ENCODE results near the gene SCTR.

SCTR gene

DNA sequence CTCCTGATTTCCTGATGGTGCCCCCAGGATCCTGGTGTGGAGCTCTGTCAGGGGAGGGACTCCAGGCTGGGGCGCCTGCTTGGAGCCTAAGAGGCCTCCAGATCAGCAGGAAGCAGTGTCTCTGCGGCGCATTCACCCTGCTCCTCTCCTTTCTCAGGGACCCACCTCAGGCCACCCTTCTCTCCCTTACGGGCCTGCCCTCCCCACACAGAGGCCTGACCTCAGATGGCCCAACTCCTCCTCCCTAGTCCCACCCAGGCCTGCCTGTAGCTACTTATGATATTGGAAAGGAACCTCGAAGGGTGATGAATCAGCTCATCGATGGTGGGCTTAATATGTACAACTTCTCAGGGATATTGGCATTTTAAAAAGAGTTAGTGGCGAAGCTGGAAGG, 82.1 kb downstream of the SCTR start:
- Histone ChIP-seq H4K5ac (ENCODE audit: low read length) (no peak overlapping the region), H3K27me3 (ENCODE audit: insufficient read depth, low read length, poor library complexity) (no peaks in the 10 kb centered on the region), H3K56ac (ENCODE audit: low read length) (no peak overlapping the region), H3K4me3 (ENCODE audit: low read length) (no peak overlapping the region), H3K79me1 (ENCODE audit: low read length) (no peaks in the 10 kb centered on the region), H3K4me2 (ENCODE audit: low read length) (no peak overlapping the region), H3K23ac (ENCODE audit: low read length) (no peak overlapping the region), H3K9ac (ENCODE audit: low read length) (no peak overlapping the region), H3K4me1 (ENCODE audit: control insufficient read depth, low read depth, low read length) (no peaks in the 10 kb centered on the region), H2BK120ac (ENCODE audit: low read depth, low read length) (no peak overlapping the region), H2AK5ac (ENCODE audit: low read length) (no peak overlapping the region), H3K36me3 (ENCODE audit: control insufficient read depth, insufficient read depth, low read length) (no peaks in the 10 kb centered on the region), H2BK15ac (replicated peaks; ENCODE audit: low read depth) (no peak overlapping the region), H3K4ac (ENCODE audit: low read depth, low read length) (no peak overlapping the region), H4K8ac (ENCODE audit: low read depth, low read length) (no peak overlapping the region), H3K27ac (ENCODE audit: low read depth, low read length) (no peak overlapping the region), H3K79me2 (ENCODE audit: control insufficient read depth, insufficient read depth, low read length) (no peaks in the 10 kb centered on the region), H3K18ac (ENCODE audit: low read length) (no peak overlapping the region), H2BK5ac (ENCODE audit: low read length) (no peak overlapping the region)
- no CpG with 5 or more reads among the region's 7 CpGs for WGBS (ENCODE audit: extremely low coverage, insufficient coverage, low lambda C conversion rate)
- DNase-seq = no peak

GRCh38 chr2:119441376-119442225, 82.7 kb downstream of the SCTR start:
- no peaks in the 10 kb centered on the region for H3K36me3 ChIP-seq (ENCODE audit: control insufficient read depth, insufficient read depth, low read length)
- H3K27me3 ChIP-seq (ENCODE audit: insufficient read depth, low read length, poor library complexity) = no peaks in the 10 kb centered on the region
- no peaks in the 10 kb centered on the region for H3K79me1 ChIP-seq (ENCODE audit: low read length)
- no peak overlapping the region for H3K23ac ChIP-seq (ENCODE audit: low read length)
- H4K5ac ChIP-seq (ENCODE audit: low read length) = no peak overlapping the region
- no peak overlapping the region for H3K4ac ChIP-seq (ENCODE audit: low read depth, low read length)
- H2AK5ac ChIP-seq (ENCODE audit: low read length) = no peak overlapping the region
- no peak overlapping the region for H3K9ac ChIP-seq (ENCODE audit: low read length)
- no peak overlapping the region for H2BK15ac ChIP-seq (replicated peaks; ENCODE audit: low read depth)
- H3K79me2 ChIP-seq (ENCODE audit: control insufficient read depth, insufficient read depth, low read length) = no peaks in the 10 kb centered on the region
- no CpG with 5 or more reads among the region's 8 CpGs for WGBS (ENCODE audit: extremely low coverage, insufficient coverage, low lambda C conversion rate)
- no peak overlapping the region for H2BK120ac ChIP-seq (ENCODE audit: low read depth, low read length)
- H3K4me1 ChIP-seq (ENCODE audit: control insufficient read depth, low read depth, low read length) = no peaks in the 10 kb centered on the region
- H3K27ac ChIP-seq (ENCODE audit: low read depth, low read length) = no peak overlapping the region
- H3K18ac ChIP-seq (ENCODE audit: low read length) = no peak overlapping the region
- H2BK5ac ChIP-seq (ENCODE audit: low read length) = no peak overlapping the region
- H4K8ac ChIP-seq (ENCODE audit: low read depth, low read length) = no peak overlapping the region
- DNase-seq = no peak
- H3K4me3 ChIP-seq (ENCODE audit: low read length) = no peak overlapping the region
- no peak overlapping the region for H3K4me2 ChIP-seq (ENCODE audit: low read length)
- H3K56ac ChIP-seq (ENCODE audit: low read length) = no peak overlapping the region

DNA sequence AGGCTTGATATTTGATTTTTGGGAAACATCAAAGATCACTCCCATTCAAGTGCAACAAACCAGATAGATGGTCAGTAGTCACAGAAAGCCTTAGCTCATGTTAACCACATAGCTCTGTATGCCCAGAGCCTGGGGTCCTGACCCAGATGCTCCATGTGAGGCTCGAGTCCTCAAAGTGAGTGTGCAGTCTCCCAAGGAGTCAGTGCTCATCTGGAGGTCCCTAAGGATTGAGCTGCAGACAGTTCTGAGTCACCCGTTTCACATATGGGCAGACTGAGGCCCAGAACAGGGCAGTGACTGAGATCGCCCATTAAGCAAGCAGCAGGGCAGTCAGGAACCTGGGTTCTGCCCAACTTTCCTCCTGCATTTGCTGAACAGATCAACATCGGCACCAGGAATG, 83.4 kb downstream of the SCTR start:
- Histone ChIP-seq H2BK120ac (ENCODE audit: low read depth, low read length) (no peak overlapping the region), H3K27me3 (ENCODE audit: insufficient read depth, low read length, poor library complexity) (no peaks in the 10 kb centered on the region), H3K23ac (ENCODE audit: low read length) (no peak overlapping the region), H3K4me2 (ENCODE audit: low read length) (no peak overlapping the region), H3K4me1 (ENCODE audit: control insufficient read depth, low read depth, low read length) (no peaks in the 10 kb centered on the region), H4K5ac (ENCODE audit: low read length) (no peak overlapping the region), H3K4me3 (ENCODE audit: low read length) (no peak overlapping the region), H3K4ac (ENCODE audit: low read depth, low read length) (no peak overlapping the region), H3K56ac (ENCODE audit: low read length) (no peak overlapping the region), H3K9ac (ENCODE audit: low read length) (no peak overlapping the region), H2BK15ac (replicated peaks; ENCODE audit: low read depth) (no peak overlapping the region), H3K79me2 (ENCODE audit: control insufficient read depth, insufficient read depth, low read length) (no peaks in the 10 kb centered on the region), H3K36me3 (ENCODE audit: control insufficient read depth, insufficient read depth, low read length) (no peaks in the 10 kb centered on the region), H4K8ac (ENCODE audit: low read depth, low read length) (no peak overlapping the region), H3K79me1 (ENCODE audit: low read length) (no peaks in the 10 kb centered on the region), H2AK5ac (ENCODE audit: low read length) (no peak overlapping the region), H2BK5ac (ENCODE audit: low read length) (no peak overlapping the region), H3K27ac (ENCODE audit: low read depth, low read length) (no peak overlapping the region), H3K18ac (ENCODE audit: low read length) (no peak overlapping the region)
- DNase-seq = no peak
- WGBS (ENCODE audit: extremely low coverage, insufficient coverage, low lambda C conversion rate) = no CpG with 5 or more reads among the region's 4 CpGs

GRCh38 chr2:119440501-119440870, 83.8 kb downstream of the SCTR start:
- Histone ChIP-seq H3K79me1 (ENCODE audit: low read length) (no peaks in the 10 kb centered on the region), H3K4me1 (ENCODE audit: control insufficient read depth, low read depth, low read length) (no peaks in the 10 kb centered on the region), H3K27me3 (ENCODE audit: insufficient read depth, low read length, poor library complexity) (no peaks in the 10 kb centered on the region), H3K4me3 (ENCODE audit: low read length) (no peak overlapping the region), H3K23ac (ENCODE audit: low read length) (no peak overlapping the region), H4K5ac (ENCODE audit: low read length) (no peak overlapping the region), H2AK5ac (ENCODE audit: low read length) (no peak overlapping the region), H3K18ac (ENCODE audit: low read length) (no peak overlapping the region), H3K9ac (ENCODE audit: low read length) (no peak overlapping the region), H3K4ac (ENCODE audit: low read depth, low read length) (no peak overlapping the region), H3K27ac (ENCODE audit: low read depth, low read length) (no peak overlapping the region), H2BK5ac (ENCODE audit: low read length) (no peak overlapping the region), H2BK120ac (ENCODE audit: low read depth, low read length) (no peak overlapping the region), H4K8ac (ENCODE audit: low read depth, low read length) (no peak overlapping the region), H3K4me2 (ENCODE audit: low read length) (no peak overlapping the region), H3K56ac (ENCODE audit: low read length) (no peak overlapping the region), H2BK15ac (replicated peaks; ENCODE audit: low read depth) (no peak overlapping the region), H3K36me3 (ENCODE audit: control insufficient read depth, insufficient read depth, low read length) (no peaks in the 10 kb centered on the region), H3K79me2 (ENCODE audit: control insufficient read depth, insufficient read depth, low read length) (no peaks in the 10 kb centered on the region)
- no peak for DNase-seq
- no CpG with 5 or more reads among the region's 1 CpG for WGBS (ENCODE audit: extremely low coverage, insufficient coverage, low lambda C conversion rate)

GRCh38 chr2:119439574-119440500, 84.4 kb downstream of the SCTR start:
- no CpG with 5 or more reads among the region's 15 CpGs for WGBS (ENCODE audit: extremely low coverage, insufficient coverage, low lambda C conversion rate)
- H2BK5ac ChIP-seq (ENCODE audit: low read length) = no peak overlapping the region

More at GRCh38 chr2:119439574-119440500, 84.4 kb downstream of the SCTR start:
- Histone ChIP-seq H2BK120ac (ENCODE audit: low read depth, low read length) (no peak overlapping the region), H4K8ac (ENCODE audit: low read depth, low read length) (no peak overlapping the region), H3K23ac (ENCODE audit: low read length) (no peak overlapping the region), H3K18ac (ENCODE audit: low read length) (no peak overlapping the region), H3K4me2 (ENCODE audit: low read length) (no peak overlapping the region), H3K4ac (ENCODE audit: low read depth, low read length) (no peak overlapping the region), H3K4me1 (ENCODE audit: control insufficient read depth, low read depth, low read length) (no peaks in the 10 kb centered on the region), H3K27me3 (ENCODE audit: insufficient read depth, low read length, poor library complexity) (no peaks in the 10 kb centered on the region), H3K4me3 (ENCODE audit: low read length) (no peak overlapping the region), H3K79me1 (ENCODE audit: low read length) (peaks cover 1% of the 10 kb centered on the region), H3K9ac (ENCODE audit: low read length) (no peak overlapping the region), H3K56ac (ENCODE audit: low read length) (no peak overlapping the region), H3K36me3 (ENCODE audit: control insufficient read depth, insufficient read depth, low read length) (no peaks in the 10 kb centered on the region), H3K79me2 (ENCODE audit: control insufficient read depth, insufficient read depth, low read length) (no peaks in the 10 kb centered on the region), H3K27ac (ENCODE audit: low read depth, low read length) (no peak overlapping the region), H2BK15ac (replicated peaks; ENCODE audit: low read depth) (no peak overlapping the region), H2AK5ac (ENCODE audit: low read length) (no peak overlapping the region), H4K5ac (ENCODE audit: low read length) (no peak overlapping the region)
- no peak for DNase-seq

All from mesendoderm (in vitro differentiated cells).